HFF-Myc (cell line): ENCODE measurements around the gene TTYH2.

Source experiments
- DNase-seq: peaks from one replicate; pipeline ENCODE4 v3.0.0-alpha.2; 2011; ENCODE audit warnings: low read depth; ENCODE audit errors: extremely low read depth
- H3K4me3 ChIP-seq: replicated peaks from 2 replicates; pipeline ENCODE4 v1.5.1; 2011; ENCODE audit warnings: low read depth, mild to moderate bottlenecking, control low read depth, low read length
- TF ChIP-seq, protein P1 (sequence below): IDR thresholded peaks from 2 replicates; pipeline ENCODE4 v1.5.1; 2012; ENCODE audit warnings: mild to moderate bottlenecking, low read depth, low read length, control low read depth; ENCODE audit errors: missing control alignments

The TTYH2 gene

DNA sequence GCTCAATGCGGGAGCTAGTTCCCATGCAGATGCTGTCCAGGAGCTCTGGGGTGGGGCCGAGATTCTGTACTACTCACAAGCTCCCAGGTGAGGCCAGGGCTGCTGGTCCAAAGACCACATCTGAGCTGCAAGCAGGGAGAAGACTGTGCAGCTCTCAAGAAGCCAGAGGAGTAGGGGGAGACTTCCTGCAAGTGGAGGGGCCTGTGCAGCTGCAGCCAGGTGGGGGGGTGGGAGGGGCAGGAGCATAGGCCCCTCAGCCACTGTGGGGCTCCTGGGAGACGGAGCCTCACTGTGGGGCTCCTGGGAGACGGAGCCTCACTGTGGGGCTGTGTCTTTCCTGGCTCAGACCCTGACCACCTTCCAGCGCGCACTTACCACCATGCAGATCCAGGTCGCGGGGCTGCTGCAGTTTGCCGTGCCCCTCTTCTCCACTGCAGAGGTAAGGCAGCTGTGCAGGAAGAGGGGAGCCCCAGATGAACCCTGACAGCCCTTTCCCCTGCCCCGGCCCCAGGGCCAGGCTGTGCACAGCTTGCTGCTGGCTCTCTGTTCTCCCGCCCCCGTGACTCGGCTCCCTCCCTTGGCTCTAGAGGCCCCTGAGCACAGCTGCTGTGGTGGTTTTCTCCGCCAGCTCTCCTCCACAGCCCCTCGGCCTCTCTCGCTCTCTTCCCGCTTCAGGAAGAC lies 36.4 kb downstream of the TTYH2 start:
- DNase-seq = no peak
- H3K4me3 ChIP-seq = no peak overlapping the region
- TF ChIP-seq, protein P1, sequence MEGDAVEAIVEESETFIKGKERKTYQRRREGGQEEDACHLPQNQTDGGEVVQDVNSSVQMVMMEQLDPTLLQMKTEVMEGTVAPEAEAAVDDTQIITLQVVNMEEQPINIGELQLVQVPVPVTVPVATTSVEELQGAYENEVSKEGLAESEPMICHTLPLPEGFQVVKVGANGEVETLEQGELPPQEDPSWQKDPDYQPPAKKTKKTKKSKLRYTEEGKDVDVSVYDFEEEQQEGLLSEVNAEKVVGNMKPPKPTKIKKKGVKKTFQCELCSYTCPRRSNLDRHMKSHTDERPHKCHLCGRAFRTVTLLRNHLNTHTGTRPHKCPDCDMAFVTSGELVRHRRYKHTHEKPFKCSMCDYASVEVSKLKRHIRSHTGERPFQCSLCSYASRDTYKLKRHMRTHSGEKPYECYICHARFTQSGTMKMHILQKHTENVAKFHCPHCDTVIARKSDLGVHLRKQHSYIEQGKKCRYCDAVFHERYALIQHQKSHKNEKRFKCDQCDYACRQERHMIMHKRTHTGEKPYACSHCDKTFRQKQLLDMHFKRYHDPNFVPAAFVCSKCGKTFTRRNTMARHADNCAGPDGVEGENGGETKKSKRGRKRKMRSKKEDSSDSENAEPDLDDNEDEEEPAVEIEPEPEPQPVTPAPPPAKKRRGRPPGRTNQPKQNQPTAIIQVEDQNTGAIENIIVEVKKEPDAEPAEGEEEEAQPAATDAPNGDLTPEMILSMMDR = no peak

- no peak for DNase-seq
- no peak overlapping the region for H3K4me3 ChIP-seq
- TF ChIP-seq, protein P1 = no peak
These were observed 37.1 kb downstream of the TTYH2 start for GRCh38 chr17:74250324-74250995.

DNA sequence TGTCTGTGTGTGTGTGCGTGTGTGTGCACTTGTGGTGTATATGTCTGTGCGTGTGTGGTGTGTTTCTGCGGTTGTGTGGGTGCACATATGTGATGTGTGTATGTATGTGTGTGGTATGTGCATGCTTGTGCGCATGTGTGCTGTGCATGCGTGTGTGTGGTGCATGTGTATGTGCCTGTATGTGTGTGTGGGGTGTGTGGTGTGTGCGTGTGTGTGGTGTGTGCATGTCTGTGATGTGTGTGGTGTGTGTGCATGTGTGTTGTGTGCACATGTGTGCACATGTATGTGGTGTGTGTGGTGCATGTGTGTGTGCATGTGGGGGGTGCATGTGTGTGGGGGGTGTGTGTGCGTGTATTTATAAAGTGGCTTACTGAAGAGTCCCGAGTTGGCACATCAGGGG lies 37.7 kb downstream of the TTYH2 start:
- TF ChIP-seq, protein P1 = no peak
- no peak overlapping the region for H3K4me3 ChIP-seq
- no peak for DNase-seq

- TF ChIP-seq, protein P1 = no peak
- DNase-seq = no peak
- no peak overlapping the region for H3K4me3 ChIP-seq
These were observed 38.2 kb downstream of the TTYH2 start for GRCh38 chr17:74251569-74251968.

- no peak for DNase-seq
These were observed 38.8 kb downstream of the TTYH2 start for GRCh38 chr17:74252211-74252610.

DNA sequence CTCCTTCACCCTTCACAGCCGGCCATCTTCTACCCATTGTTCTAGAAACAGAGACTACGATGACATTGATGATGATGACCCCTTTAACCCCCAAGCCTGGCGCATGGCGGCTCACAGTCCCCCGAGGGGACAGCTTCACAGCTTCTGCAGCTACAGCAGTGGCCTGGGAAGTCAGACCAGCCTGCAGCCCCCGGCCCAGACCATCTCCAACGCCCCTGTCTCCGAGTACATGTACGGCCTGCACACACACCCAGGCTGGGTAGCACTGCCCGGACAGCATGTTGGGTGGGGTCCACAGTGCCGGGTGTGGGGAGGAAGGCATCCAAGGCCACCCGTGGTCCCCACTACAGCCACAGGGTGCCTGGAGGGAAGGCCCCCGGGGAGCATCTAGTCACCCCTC lies 39.7 kb downstream of the TTYH2 start:
- H3K4me3 ChIP-seq = no peak overlapping the region

More at GRCh38 chr17:74252211-74252610, 38.8 kb downstream of the TTYH2 start:
- no peak overlapping the region for H3K4me3 ChIP-seq
- TF ChIP-seq, protein P1 = no peak

More for the DNA sequence above, 39.7 kb downstream of the TTYH2 start:
- no peak for DNase-seq
- TF ChIP-seq, protein P1 = no peak
